Fibroblast of skin of right quadriceps (primary cell): Measurements from ENCODE around the gene ECHDC3.

Experiments used
- DNase-seq: peaks from one replicate; pipeline ENCODE4 v3.0.0-alpha.2; 2013

Gene ECHDC3

GRCh38 chr10:11754620-11755019 lies 12.4 kb downstream of the ECHDC3 start:
- no peak for DNase-seq

GRCh38 chr10:11755512-11756263 lies 13.5 kb downstream of the ECHDC3 start:
- DNase-seq, result no peak

- no peak for DNase-seq
Observed at GRCh38 chr10:11756766-11757315, 14.7 kb downstream of the ECHDC3 start.

- DNase-seq, result peak; percentile 85
Observed at GRCh38 chr10:11757454-11757820, 15.3 kb downstream of the ECHDC3 start.

GRCh38 chr10:11757821-11758463 lies 15.8 kb downstream of the ECHDC3 start:
- DNase-seq, result peak; percentile 65

- no peak for DNase-seq
Observed at GRCh38 chr10:11758527-11759236, 16.5 kb downstream of the ECHDC3 start.

- DNase-seq, result no peak
Observed at GRCh38 chr10:11759347-11759746, 17.2 kb downstream of the ECHDC3 start.

GRCh38 chr10:11760151-11760550 lies 18.0 kb downstream of the ECHDC3 start:
- DNase-seq, result no peak

- DNase-seq, result no peak
Observed at GRCh38 chr10:11760861-11761260, 18.7 kb downstream of the ECHDC3 start.

GRCh38 chr10:11761431-11761830 lies 19.2 kb downstream of the ECHDC3 start:
- DNase-seq, result no peak

GRCh38 chr10:11762706-11763500 lies 20.7 kb downstream of the ECHDC3 start:
- DNase-seq, result no peak

GRCh38 chr10:11763501-11763861 lies 21.3 kb downstream of the ECHDC3 start:
- DNase-seq, result no peak

- no peak for DNase-seq
Observed at GRCh38 chr10:11765141-11765540, 23.0 kb downstream of the ECHDC3 start.

GRCh38 chr10:11772575-11773288 lies 30.6 kb downstream of the ECHDC3 start:
- DNase-seq, result no peak

- no peak for DNase-seq
Observed at GRCh38 chr10:11773761-11774441, 31.7 kb downstream of the ECHDC3 start.

GRCh38 chr10:11775412-11775811 lies 33.2 kb downstream of the ECHDC3 start:
- no peak for DNase-seq

GRCh38 chr10:11776080-11776479 lies 33.9 kb downstream of the ECHDC3 start:
- DNase-seq, result no peak

GRCh38 chr10:11781114-11781513 lies 38.9 kb downstream of the ECHDC3 start:
- no peak for DNase-seq

- peak; percentile 42 for DNase-seq
Observed at GRCh38 chr10:11782793-11783557, 40.8 kb downstream of the ECHDC3 start.

GRCh38 chr10:11783558-11783865 lies 41.3 kb downstream of the ECHDC3 start:
- DNase-seq, result no peak

GRCh38 chr10:11787374-11787773 lies 45.2 kb downstream of the ECHDC3 start:
- DNase-seq, result no peak
